GM23248 (cell line): ENCODE data around the gene FFAR2. TPM values are rescaled to one million over a fixed set of nuclear protein-coding genes. Genes with fewer than 3 reads are reported as not detected.

ENCODE experiments used
- DNase-seq: peaks from one replicate; pipeline ENCODE4 v3.0.0-alpha.2; 2015
- H2AFZ ChIP-seq: fragments of 200-600 bp; sonication (generic); 2 replicates; pipeline ENCODE4 v1.6.1; 2016; ENCODE audit warnings: antibody characterized with exemption
- H3F3A ChIP-seq: fragments of 200-600 bp; sonication (generic); 2 replicates; pipeline ENCODE4 v1.6.1; 2016; ENCODE audit warnings: mild to moderate bottlenecking, antibody characterized with exemption, mixed run types; ENCODE audit not compliant: insufficient read depth
- H3K27ac ChIP-seq: fragments of 200-600 bp; sonication (generic); 2 replicates; pipeline ENCODE4 v1.5.1; 2016; ENCODE audit warnings: mild to moderate bottlenecking
- H3K27me3 ChIP-seq: fragments of 200-600 bp; sonication (generic); replicated peaks from 2 replicates; pipeline ENCODE4 v1.6.1; 2016; ENCODE audit warnings: mild to moderate bottlenecking; ENCODE audit not compliant: insufficient read depth
- H3K36me3 ChIP-seq: fragments of 200-600 bp; sonication (generic); 2 replicates; pipeline ENCODE4 v1.6.1; 2016; ENCODE audit warnings: low read depth, mild to moderate bottlenecking
- H3K4me1 ChIP-seq: fragments of 200-600 bp; sonication (generic); 2 replicates; pipeline ENCODE4 v1.6.1; 2016; ENCODE audit warnings: mild to moderate bottlenecking; ENCODE audit not compliant: insufficient read depth
- H3K4me2 ChIP-seq: fragments of 200-600 bp; sonication (generic); one replicate; pipeline ENCODE4 v1.6.1; 2016; ENCODE audit warnings: mild to moderate bottlenecking; ENCODE audit not compliant: unreplicated experiment
- H3K4me3 ChIP-seq: fragments of 200-600 bp; sonication (generic); 2 replicates; pipeline ENCODE4 v1.5.1; 2016; ENCODE audit warnings: mild to moderate bottlenecking
- H3K79me2 ChIP-seq: fragments of 200-600 bp; sonication (generic); 2 replicates; pipeline ENCODE4 v1.6.1; 2016; ENCODE audit warnings: mild to moderate bottlenecking; ENCODE audit not compliant: insufficient read depth
- H3K9ac ChIP-seq: fragments of 200-600 bp; sonication (generic); 2 replicates; pipeline ENCODE4 v1.6.1; 2016; ENCODE audit warnings: mild to moderate bottlenecking
- H3K9me2 ChIP-seq: fragments of 200-600 bp; sonication (generic); 2 replicates; pipeline ENCODE4 v1.6.1; 2016; ENCODE audit warnings: mixed run types, mild to moderate bottlenecking, moderate library complexity; ENCODE audit not compliant: insufficient read depth
- H3K9me3 ChIP-seq: fragments of 200-600 bp; sonication (generic); one replicate; pipeline ENCODE4 v1.6.1; 2017; ENCODE audit warnings: low read depth
- H4K20me1 ChIP-seq: fragments of 200-600 bp; sonication (generic); 2 replicates; pipeline ENCODE4 v1.6.0; 2016; ENCODE audit not compliant: insufficient read depth
- EZH2 ChIP-seq: fragments of 200-600 bp; sonication (generic); IDR thresholded peaks from 2 replicates; pipeline ENCODE4 v1.6.1; 2018; ENCODE audit warnings: antibody characterized with exemption, mild to moderate bottlenecking; ENCODE audit not compliant: insufficient read depth, poor library complexity, severe bottlenecking
- EZH2phosphoT487 ChIP-seq: fragments of 200-600 bp; sonication (generic); IDR thresholded peaks from 2 replicates; pipeline ENCODE4 v1.6.1; 2018; ENCODE audit warnings: antibody characterized with exemption, moderate library complexity, mild to moderate bottlenecking, low read depth; ENCODE audit not compliant: insufficient read depth
- WGBS, 2 experiments: methylation state at CpG; one replicate each; pipeline ENCODE4 v1.1.6; 2015 to 2017; ENCODE audit warnings: low lambda C conversion rate in 2 of 2, low coverage in 1 of 2; ENCODE audit errors: missing lambda C conversion rate in 2 of 2; 5-methylcytosine and 5-hydroxymethylcytosine counted together
- in situ Hi-C: fragments of 300-500 bp; cut with MboI; formaldehyde crosslinking; loops from 2 replicates; pipeline ENCODE4 v1.15.0; 2020
- polyA plus RNA-seq: library from polyadenylated mRNA; unstranded; fragments of >200 nt; fragmentation: Nextera tagmentation; extraction: Ambion mirVana; gene quantifications from 2 replicates; pipeline ENCODE4 v1.2.1, GENCODE V29; 2016
- total RNA-seq: library from RNA; depleted of rRNA; stranded (reverse); fragments of >200 nt; shearing (Covaris generic); gene quantifications from 2 replicates; pipeline ENCODE4 v1.2.3, GENCODE V29; 2014

Gene FFAR2
- total and polyA plus RNA-seq, 2 experiments from 2014 or later = not detected

GRCh38 chr19:35414442-35414841 is 33.6 kb upstream of the FFAR2 start:
- no peaks in the 10 kb centered on the region for H3K36me3 ChIP-seq
- H3K4me2 ChIP-seq = no peak overlapping the region
- H3K27me3 ChIP-seq = peaks cover 67% of the 10 kb centered on the region
- in situ Hi-C loops = no loop called here
- no peaks in the 10 kb centered on the region for H3K9me2 ChIP-seq
- H3K4me1 ChIP-seq = no peaks in the 10 kb centered on the region
- H4K20me1 ChIP-seq = no peaks in the 10 kb centered on the region
- no peak overlapping the region for H3K4me3 ChIP-seq
- no peaks in the 10 kb centered on the region for H3K79me2 ChIP-seq
- DNase-seq = no peak
- no peak overlapping the region for H3K27ac ChIP-seq
- H3K9ac ChIP-seq = no peak overlapping the region
- no peaks in the 10 kb centered on the region for H3F3A ChIP-seq
- no peak overlapping the region for H2AFZ ChIP-seq
- 52 to 56% methylated on average over 3 of the region's 3 CpGs for WGBS, 2 experiments
- TF ChIP-seq EZH2 = no peak
- no peak for TF ChIP-seq EZH2phosphoT487
- H3K9me3 ChIP-seq = no peaks in the 10 kb centered on the region

GRCh38 chr19:35416331-35416730 is 31.7 kb upstream of the FFAR2 start:
- Histone ChIP-seq H3K27ac (no peak overlapping the region), H3K36me3 (no peaks in the 10 kb centered on the region), H3K9me2 (no peaks in the 10 kb centered on the region), H3K9me3 (no peaks in the 10 kb centered on the region), H3K4me1 (no peaks in the 10 kb centered on the region), H3K27me3 (peaks cover 60% of the 10 kb centered on the region), H3K4me3 (no peak overlapping the region), H3F3A (no peaks in the 10 kb centered on the region), H4K20me1 (no peaks in the 10 kb centered on the region), H3K4me2 (no peak overlapping the region), H3K9ac (no peak overlapping the region), H3K79me2 (no peaks in the 10 kb centered on the region), H2AFZ (no peak overlapping the region)
- 26% methylated on average over 7 of the region's 7 CpGs for WGBS, 2 experiments
- TF ChIP-seq EZH2phosphoT487 (no peak), EZH2 (no peak)
- in situ Hi-C loops = no loop called here
- DNase-seq = no peak

GRCh38 chr19:35417278-35417677 is 30.8 kb upstream of the FFAR2 start:
- in situ Hi-C loops = no loop called here
- WGBS, 2 experiments = 43 to 57% methylated on average over 2 of the region's 2 CpGs

GRCh38 chr19:35417713-35418534 is 30.1 kb upstream of the FFAR2 start:
- Histone ChIP-seq H2AFZ (no peak overlapping the region), H3K27me3 (peaks cover 51% of the 10 kb centered on the region), H3K36me3 (no peaks in the 10 kb centered on the region), H4K20me1 (no peaks in the 10 kb centered on the region), H3K79me2 (no peaks in the 10 kb centered on the region), H3F3A (no peaks in the 10 kb centered on the region), H3K4me2 (no peak overlapping the region), H3K9ac (no peak overlapping the region), H3K27ac (no peak overlapping the region), H3K4me3 (no peak overlapping the region), H3K4me1 (no peaks in the 10 kb centered on the region), H3K9me2 (no peaks in the 10 kb centered on the region), H3K9me3 (no peaks in the 10 kb centered on the region)
- 34 to 42% methylated on average over 7 of the region's 7 CpGs for WGBS, 2 experiments
- DNase-seq = no peak
- in situ Hi-C loops = no loop called here
- no peak for TF ChIP-seq EZH2phosphoT487
- no peak for TF ChIP-seq EZH2

More at GRCh38 chr19:35417278-35417677, 30.8 kb upstream of the FFAR2 start:
- no peaks in the 10 kb centered on the region for H3K4me1 ChIP-seq
- no peaks in the 10 kb centered on the region for H3K9me3 ChIP-seq
- no peaks in the 10 kb centered on the region for H4K20me1 ChIP-seq
- no peak overlapping the region for H3K4me2 ChIP-seq
- no peaks in the 10 kb centered on the region for H3K79me2 ChIP-seq
- H2AFZ ChIP-seq = no peak overlapping the region
- no peaks in the 10 kb centered on the region for H3K36me3 ChIP-seq
- H3K9me2 ChIP-seq = no peaks in the 10 kb centered on the region
- DNase-seq = no peak
- TF ChIP-seq EZH2 = no peak
- no peak for TF ChIP-seq EZH2phosphoT487
- no peak overlapping the region for H3K9ac ChIP-seq
- H3K4me3 ChIP-seq = no peak overlapping the region
- H3F3A ChIP-seq = no peaks in the 10 kb centered on the region
- H3K27me3 ChIP-seq = peaks cover 57% of the 10 kb centered on the region
- no peak overlapping the region for H3K27ac ChIP-seq
